Neuronal stem cell (in vitro differentiated cells): Measurements from ENCODE around the gene IGFBP2.

Source experiments
- DNase-seq: peaks from one replicate; pipeline ENCODE4 v3.0.0-alpha.2; 2013; ENCODE audit warnings: low spot score
- H2AFZ ChIP-seq: one replicate; pipeline ENCODE4 v1.6.1; 2013; ENCODE audit warnings: mild to moderate bottlenecking, low read length, inconsistent platforms
- H2AK5ac ChIP-seq: 2 replicates; pipeline ENCODE4 v1.6.1; 2013; ENCODE audit warnings: low read depth, mild to moderate bottlenecking, inconsistent platforms, low read length, moderate library complexity, mixed read lengths
- H2BK120ac ChIP-seq: 2 replicates; pipeline ENCODE4 v1.6.1; 2013; ENCODE audit warnings: low read depth, mild to moderate bottlenecking, inconsistent platforms, low read length, moderate library complexity, mixed read lengths
- H2BK12ac ChIP-seq: one replicate; pipeline ENCODE4 v1.6.1; 2013; ENCODE audit warnings: low read length, inconsistent platforms
- H2BK15ac ChIP-seq: 2 replicates; pipeline ENCODE4 v1.6.1; 2013; ENCODE audit warnings: mild to moderate bottlenecking, low read length, inconsistent platforms, mixed read lengths
- H2BK5ac ChIP-seq: one replicate; pipeline ENCODE4 v1.6.1; 2013; ENCODE audit warnings: inconsistent platforms, mild to moderate bottlenecking, low read length, moderate library complexity
- H3K14ac ChIP-seq: one replicate; pipeline ENCODE4 v1.6.1; 2013; ENCODE audit warnings: low read length, inconsistent platforms
- H3K18ac ChIP-seq: 2 replicates; pipeline ENCODE4 v1.6.1; 2013; ENCODE audit warnings: low read length, inconsistent platforms
- H3K23ac ChIP-seq: 2 replicates; pipeline ENCODE4 v1.6.1; 2013; ENCODE audit warnings: low read depth, mild to moderate bottlenecking, mixed read lengths, low read length, inconsistent platforms; ENCODE audit not compliant: poor library complexity
- H3K27ac ChIP-seq: replicated peaks from 3 replicates; pipeline ENCODE4 v1.5.1; 2013; ENCODE audit warnings: low read length, inconsistent platforms
- H3K27me3 ChIP-seq, 3 experiments: 2 replicates each; pipeline ENCODE4 v1.6.1; 2013; ENCODE audit warnings: low read length in 3 of 3, mild to moderate bottlenecking in 2 of 3, inconsistent platforms in 1 of 3, low read depth in 1 of 3, mixed read lengths in 1 of 3, moderate library complexity in 1 of 3; ENCODE audit not compliant: control insufficient read depth in 3 of 3, insufficient read depth in 3 of 3
- H3K36me3 ChIP-seq, 2 donors: replicated peaks in 1 of 2; 2 replicates each; pipeline ENCODE4 v1.6.1; 2013; ENCODE audit warnings: low read length in 2 of 2; ENCODE audit not compliant: control insufficient read depth in 2 of 2, insufficient read depth in 2 of 2
- H3K4ac ChIP-seq: 2 replicates; pipeline ENCODE4 v1.6.1; 2013; ENCODE audit warnings: inconsistent platforms, mild to moderate bottlenecking, low read length, moderate library complexity
- H3K4me1 ChIP-seq, 2 donors: 1 replicate in 1 of 2; 2 replicates in 1 of 2; pipeline ENCODE4 v1.6.1; 2013; ENCODE audit warnings: low read length in 2 of 2, low read depth in 1 of 2; ENCODE audit not compliant: control insufficient read depth in 2 of 2, insufficient read depth in 1 of 2
- H3K4me2 ChIP-seq: one replicate; pipeline ENCODE4 v1.6.1; 2013; ENCODE audit warnings: mild to moderate bottlenecking, low read length, inconsistent platforms; ENCODE audit not compliant: insufficient read depth, poor library complexity, severe bottlenecking
- H3K4me3 ChIP-seq, 2 donors: 2 replicates each; pipeline ENCODE4 v1.5.1; 2013; ENCODE audit warnings: low read length in 2 of 2, mild to moderate bottlenecking in 2 of 2, inconsistent platforms in 1 of 2, moderate library complexity in 1 of 2
- H3K79me1 ChIP-seq: one replicate; pipeline ENCODE4 v1.6.1; 2013; ENCODE audit warnings: low read depth, mild to moderate bottlenecking, inconsistent platforms, low read length, moderate library complexity
- H3K9ac ChIP-seq: one replicate; pipeline ENCODE4 v1.6.1; 2013; ENCODE audit warnings: mild to moderate bottlenecking, low read depth, low read length, inconsistent platforms; ENCODE audit not compliant: poor library complexity
- H3K9me3 ChIP-seq, 2 donors: replicated peaks in 1 of 2; 2 replicates each; pipeline versions ENCODE3 to v1.6.1; 2013; ENCODE audit warnings: low read length in 2 of 2, mild to moderate bottlenecking in 2 of 2, inconsistent platforms in 1 of 2, low read depth in 1 of 2, mixed read lengths in 1 of 2, moderate library complexity in 1 of 2; ENCODE audit not compliant: control insufficient read depth in 2 of 2, insufficient read depth in 1 of 2
- H4K8ac ChIP-seq: one replicate; pipeline ENCODE4 v1.6.1; 2013; ENCODE audit warnings: low read depth, mild to moderate bottlenecking, inconsistent platforms, low read length, moderate library complexity
- H4K91ac ChIP-seq: one replicate; pipeline ENCODE4 v1.6.1; 2013; ENCODE audit warnings: low read length, low read depth, mild to moderate bottlenecking, inconsistent platforms; ENCODE audit not compliant: poor library complexity
- WGBS, 2 donors: extraction: QIAGEN DNeasy Blood & Tissue Kit; methylation state at CpG; one replicate each; pipeline ENCODE4 v1.1.7; 2013; ENCODE audit warnings: missing lambda C conversion rate in 2 of 2, mixed read lengths in 1 of 2; ENCODE audit not compliant: insufficient read length in 2 of 2, insufficient replicate concordance in 1 of 2; ENCODE audit errors: extremely low coverage in 2 of 2; 5-methylcytosine and 5-hydroxymethylcytosine counted together

The IGFBP2 gene

DNA sequence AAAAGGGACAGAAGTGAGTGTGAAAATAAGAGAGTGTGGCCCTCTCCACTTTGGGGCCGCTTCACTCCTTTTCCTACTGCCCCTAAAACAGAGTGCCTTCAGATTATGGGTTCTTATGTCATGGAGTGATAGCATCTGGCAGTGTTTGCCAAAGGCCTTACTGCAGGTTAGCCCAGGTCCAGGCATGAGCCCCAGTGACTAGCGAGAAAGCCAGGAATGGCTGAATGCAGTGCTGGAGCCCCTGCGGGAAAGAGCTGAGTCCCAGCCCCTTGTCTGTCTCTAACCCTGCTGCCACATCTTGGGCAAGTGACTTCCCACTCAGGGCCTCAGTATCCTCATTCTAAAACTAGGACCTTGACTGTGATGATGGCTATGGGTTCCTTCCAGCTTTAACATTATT, 56.2 kb downstream of the IGFBP2 start:
- Histone ChIP-seq H3K18ac (peak overlapping the region; percentile 29), H3K27me3 (no peaks in the 10 kb centered on the region), H4K91ac (no peak overlapping the region), H3K14ac (no peak overlapping the region), H3K4me1 (peaks cover 19 to 22% of the 10 kb centered on the region in 2 donors), H2AFZ (no peak overlapping the region), H3K9me3 (no peaks in the 10 kb centered on the region), H3K4me2 (peak overlapping the region; percentile 2), H3K9ac (peak overlapping the region; percentile 17), H3K36me3 (peaks cover 32 to 57% of the 10 kb centered on the region in 2 donors), H2AK5ac (no peak overlapping the region), H4K8ac (no peak overlapping the region), H2BK15ac (no peak overlapping the region), H2BK5ac (no peak overlapping the region), H3K79me1 (peaks cover 7% of the 10 kb centered on the region), H3K4ac (no peak overlapping the region), H3K23ac (no peak overlapping the region), H2BK12ac (no peak overlapping the region), H3K27ac (no peak overlapping the region), H3K4me3 (no peak overlapping the region), H2BK120ac (no peak overlapping the region)
- DNase-seq, result no peak
- no CpG with 5 or more reads among the region's 3 CpGs for WGBS, 2 donors

DNA sequence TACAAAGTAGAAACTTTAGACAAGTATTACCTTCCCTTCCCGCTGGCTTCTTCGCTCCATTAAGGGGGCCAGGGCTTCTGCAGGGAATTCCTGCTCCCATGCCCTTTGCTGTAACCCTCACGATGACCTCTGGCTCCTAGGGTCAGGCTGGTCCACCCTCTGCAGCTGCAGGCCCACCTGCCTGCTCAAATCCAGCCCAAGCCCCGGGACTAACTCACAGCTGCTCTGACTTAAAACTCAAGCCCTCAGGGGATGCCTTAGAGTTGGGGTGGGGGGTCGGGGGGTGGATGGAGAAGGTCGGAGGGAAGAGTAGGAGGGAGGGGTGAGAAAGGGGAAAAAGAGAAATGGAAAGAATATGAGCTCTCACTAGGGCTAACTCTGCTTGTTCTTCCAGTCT, 57.2 kb downstream of the IGFBP2 start:
- no peaks in the 10 kb centered on the region for H3K27me3 ChIP-seq
- no peak for DNase-seq
- peaks cover 7% of the 10 kb centered on the region for H3K79me1 ChIP-seq
- H3K9ac ChIP-seq, result no peak overlapping the region
- H2BK120ac ChIP-seq, result no peak overlapping the region
- WGBS, 2 donors, result no CpG with 5 or more reads among the region's 6 CpGs
- H4K91ac ChIP-seq, result no peak overlapping the region
- H3K4me2 ChIP-seq, result peak overlapping the region; percentile 50
- H3K27ac ChIP-seq, result peak overlapping the region; percentile 62
- no peak overlapping the region for H4K8ac ChIP-seq
- H3K9me3 ChIP-seq, result no peaks in the 10 kb centered on the region
- H3K4me1 ChIP-seq, result peaks cover 20 to 21% of the 10 kb centered on the region in 2 donors
- no peak overlapping the region for H3K18ac ChIP-seq
- peak overlapping the region in 1 of 2 donors; percentile 7 for H3K4me3 ChIP-seq
- H2BK15ac ChIP-seq, result no peak overlapping the region
- no peak overlapping the region for H2BK5ac ChIP-seq
- no peak overlapping the region for H3K23ac ChIP-seq
- peaks cover 28 to 49% of the 10 kb centered on the region in 2 donors for H3K36me3 ChIP-seq
- H2BK12ac ChIP-seq, result no peak overlapping the region
- no peak overlapping the region for H3K4ac ChIP-seq
- H2AFZ ChIP-seq, result no peak overlapping the region
- H3K14ac ChIP-seq, result no peak overlapping the region
- H2AK5ac ChIP-seq, result no peak overlapping the region

DNA sequence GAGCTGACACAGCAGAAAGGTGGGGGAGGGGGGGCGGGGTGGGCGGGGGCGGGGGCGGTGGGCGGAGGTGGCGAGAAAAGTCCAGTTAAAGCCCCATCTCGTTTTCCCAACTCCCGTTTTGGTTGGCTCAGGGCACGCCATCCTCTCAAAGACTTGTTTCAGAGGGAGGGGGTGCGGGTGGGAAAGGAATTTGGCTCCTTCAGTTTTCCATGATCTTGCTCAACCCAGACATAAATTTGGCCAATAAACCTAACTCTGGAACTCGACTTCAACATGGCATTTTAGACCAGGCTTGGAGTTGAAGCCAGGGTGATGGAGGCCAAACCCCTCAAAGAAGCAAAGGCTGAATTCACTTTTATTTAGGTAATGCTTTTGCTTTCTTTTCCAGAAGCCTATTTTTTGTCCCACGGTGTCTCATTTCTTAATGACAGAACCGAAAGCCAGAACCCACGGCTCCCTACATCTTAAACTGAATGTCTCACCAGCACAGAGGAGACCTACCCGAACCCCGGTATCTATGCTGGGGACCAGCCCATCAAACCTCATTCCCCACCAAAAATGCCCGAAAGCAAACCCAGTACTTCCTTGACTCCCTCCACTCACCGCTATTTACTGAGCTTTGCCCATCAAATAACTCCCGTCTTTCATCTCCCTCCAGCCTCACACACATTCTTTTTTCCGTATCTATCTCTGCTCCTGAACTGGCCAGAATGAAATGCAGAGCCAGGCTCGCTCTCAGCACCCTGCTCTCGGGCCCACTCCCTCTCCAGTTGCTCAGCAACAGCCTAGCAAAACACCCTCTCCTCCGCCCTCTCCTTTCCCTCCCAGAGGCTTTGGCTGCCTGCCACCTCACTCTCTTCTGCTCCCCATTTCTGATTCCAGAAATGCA, 57.9 kb downstream of the IGFBP2 start:
- peak overlapping the region; percentile 85 for H2BK5ac ChIP-seq
- peaks cover 23 to 43% of the 10 kb centered on the region in 2 donors for H3K36me3 ChIP-seq
- H3K79me1 ChIP-seq, result peaks cover 7% of the 10 kb centered on the region
- no peak overlapping the region for H4K91ac ChIP-seq
- H3K4me1 ChIP-seq, result peaks cover 23 to 27% of the 10 kb centered on the region in 2 donors
- DNase-seq, result peak; percentile 54
- no peak overlapping the region for H4K8ac ChIP-seq
- H3K9me3 ChIP-seq, result no peaks in the 10 kb centered on the region
- H3K27me3 ChIP-seq, result no peaks in the 10 kb centered on the region
- H3K23ac ChIP-seq, result no peak overlapping the region
- H3K4me3 ChIP-seq, result peak overlapping the region; percentile 75 to 81
- H3K4ac ChIP-seq, result no peak overlapping the region
- H2BK12ac ChIP-seq, result no peak overlapping the region
- peak overlapping the region; percentile 72 for H3K4me2 ChIP-seq
- no peak overlapping the region for H2AFZ ChIP-seq
- peak overlapping the region; percentile 2 for H2BK120ac ChIP-seq
- no peak overlapping the region for H3K9ac ChIP-seq
- H3K14ac ChIP-seq, result no peak overlapping the region
- no peak overlapping the region for H2BK15ac ChIP-seq
- peak overlapping the region; percentile 66 for H3K18ac ChIP-seq
- no CpG with 5 or more reads among the region's 23 CpGs for WGBS, 2 donors
- H3K27ac ChIP-seq, result peak overlapping the region; percentile 97
- H2AK5ac ChIP-seq, result no peak overlapping the region

DNA sequence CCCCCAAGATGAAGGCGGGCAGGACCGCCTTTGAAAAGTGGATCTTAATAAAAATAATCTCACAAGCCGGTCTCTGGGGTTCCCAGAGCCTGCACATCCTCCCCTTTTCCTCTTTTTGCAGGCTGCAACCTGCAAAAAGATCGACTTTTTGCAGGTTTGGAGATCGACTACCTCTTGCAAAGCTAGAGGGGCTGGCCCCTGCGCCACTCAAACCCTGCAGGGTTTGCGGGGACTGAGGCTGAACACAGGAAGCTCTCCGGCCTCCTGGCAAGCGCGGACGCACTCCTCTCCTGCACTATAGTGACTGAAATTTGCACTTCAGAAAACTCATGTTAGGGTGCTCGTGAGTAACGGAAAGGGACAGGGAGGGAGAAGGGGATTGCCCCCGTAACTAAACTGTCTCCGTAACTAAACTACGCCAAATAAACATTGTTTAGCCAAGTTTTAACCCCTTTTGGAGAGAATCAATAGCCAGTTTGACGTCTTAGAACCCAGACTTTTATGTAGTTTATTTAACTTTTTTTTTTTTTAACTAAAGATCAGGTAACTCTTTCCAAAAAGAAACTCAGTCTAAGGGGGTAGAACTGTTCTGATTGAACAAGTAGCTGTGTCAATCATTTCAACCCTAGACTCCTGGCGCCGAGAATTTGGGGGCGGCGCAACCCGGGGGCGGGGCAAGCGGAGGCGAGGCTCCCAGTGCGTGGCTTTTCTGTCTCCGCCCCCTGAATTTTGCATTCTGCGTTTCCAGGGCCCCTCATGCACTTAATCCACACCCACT, 59.6 kb downstream of the IGFBP2 start:
- Histone ChIP-seq H3K14ac (peak overlapping the region; percentile 61), H2BK5ac (peak overlapping the region; percentile 66), H2BK12ac (peak overlapping the region; percentile 30), H3K4me3 (peak overlapping the region; percentile 75 to 85), H3K36me3 (peaks cover 10 to 27% of the 10 kb centered on the region in 2 donors), H2BK15ac (no peak overlapping the region), H2BK120ac (no peak overlapping the region), H2AFZ (peak overlapping the region; percentile 67), H3K4me1 (peaks cover 24 to 39% of the 10 kb centered on the region in 2 donors), H3K79me1 (no peaks in the 10 kb centered on the region), H3K4ac (no peak overlapping the region), H3K9me3 (no peaks in the 10 kb centered on the region), H3K9ac (peak overlapping the region; percentile 85), H3K4me2 (peak overlapping the region; percentile 71), H3K18ac (peak overlapping the region; percentile 96), H4K8ac (no peak overlapping the region), H4K91ac (no peak overlapping the region), H3K23ac (no peak overlapping the region), H3K27ac (peak overlapping the region; percentile 82), H3K27me3 (no peaks in the 10 kb centered on the region), H2AK5ac (no peak overlapping the region)
- WGBS, 2 donors, result no CpG with 5 or more reads among the region's 28 CpGs
- peak; percentile 93 for DNase-seq
